Ishikawa (cell line): ENCODE data around the gene WDR64.

Source experiments
- CEBPB ChIP-seq: IDR thresholded peaks from 2 replicates; pipeline ENCODE4 v1.6.1; 2012
- CREB1 ChIP-seq: IDR thresholded peaks from 2 replicates; pipeline ENCODE4 v1.6.1; 2012; ENCODE audit warnings: low read depth
- EGR1 ChIP-seq: IDR thresholded peaks from 2 replicates; pipeline ENCODE4 v1.6.1; 2012
- EP300 ChIP-seq: IDR thresholded peaks from 2 replicates; pipeline ENCODE4 v1.6.1; 2012; ENCODE audit warnings: borderline replicate concordance
- FOXM1 ChIP-seq: IDR thresholded peaks from 2 replicates; pipeline ENCODE4 v1.6.1; 2012; ENCODE audit warnings: low read depth, borderline replicate concordance
- MAX ChIP-seq: IDR thresholded peaks from 2 replicates; pipeline ENCODE4 v1.6.1; 2012
- NFIC ChIP-seq: IDR thresholded peaks from 2 replicates; pipeline ENCODE4 v1.6.1; 2012
- RAD21 ChIP-seq: IDR thresholded peaks from 2 replicates; pipeline ENCODE4 v1.6.1; 2012; ENCODE audit warnings: low read depth
- REST ChIP-seq: IDR thresholded peaks from 2 replicates; pipeline ENCODE4 v1.6.1; 2012; ENCODE audit warnings: low read depth, mild to moderate bottlenecking
- TAF1 ChIP-seq: IDR thresholded peaks from 2 replicates; pipeline ENCODE4 v1.6.1; 2012; ENCODE audit warnings: low read depth, mild to moderate bottlenecking
- TCF12 ChIP-seq: IDR thresholded peaks from 2 replicates; pipeline ENCODE4 v1.6.1; 2012; ENCODE audit warnings: low read depth
- TEAD4 ChIP-seq: IDR thresholded peaks from 2 replicates; pipeline ENCODE4 v1.6.1; 2012
- USF1 ChIP-seq: IDR thresholded peaks from 2 replicates; pipeline ENCODE4 v1.6.1; 2012
- YY1 ChIP-seq: IDR thresholded peaks from 2 replicates; pipeline ENCODE4 v1.6.1; 2012; ENCODE audit warnings: low read depth
- ZBTB7A ChIP-seq: IDR thresholded peaks from 2 replicates; pipeline ENCODE4 v1.6.1; 2012; ENCODE audit warnings: low read depth

The WDR64 gene

GRCh38 chr1:241846862-241847539 is 194.9 kb downstream of the WDR64 start:
- TF ChIP-seq TCF12 = no peak

GRCh38 chr1:241847540-241847795 is 195.4 kb downstream of the WDR64 start:
- TF ChIP-seq FOXM1 = no peak
- TF ChIP-seq REST = no peak
- TF ChIP-seq MAX = no peak

GRCh38 chr1:241847796-241848685 is 196.0 kb downstream of the WDR64 start, which contains the start of gene EXO1:
EXO1 (plus strand) TSS chr1:241848204; CDS start chr1:241850426, 2,222 bp downstream.
- TF ChIP-seq TEAD4 (no peak), TAF1 (peak; percentile 46; the same call in 1 of the 2 replicates), YY1 (0 out of 2 replicates have a peak, but pooled peaks have one; percentile 61), CREB1 (no peak), ZBTB7A (peak; percentile 69), CEBPB (0 out of 2 replicates have a peak, but pooled peaks have one; percentile 39), REST (no peak), RAD21 (peak; percentile 38), EP300 (no peak), MAX (peak; percentile 88), USF1 (no peak; the same call in 1 of the 2 replicates), EGR1 (no peak), TCF12 (peak; percentile 62), NFIC (peak; percentile 17; the same call in 1 of the 2 replicates), FOXM1 (no peak)

- TF ChIP-seq EP300 (no peak), USF1 (no peak), REST (no peak), NFIC (no peak), EGR1 (no peak), CEBPB (no peak), RAD21 (no peak), TCF12 (no peak), ZBTB7A (no peak), TAF1 (no peak), TEAD4 (no peak), CREB1 (no peak), YY1 (no peak), MAX (no peak)
These were observed 196.7 kb downstream of the WDR64 start for GRCh38 chr1:241848686-241849344.
